ENCODE measurements around the gene ZNF385B.
"Not testable (repeated sequence)": the region's sequence is repeated elsewhere in the genome, so short reads cannot be mapped to it uniquely, and the experiment has no call there.

The ZNF385B gene

DNA sequence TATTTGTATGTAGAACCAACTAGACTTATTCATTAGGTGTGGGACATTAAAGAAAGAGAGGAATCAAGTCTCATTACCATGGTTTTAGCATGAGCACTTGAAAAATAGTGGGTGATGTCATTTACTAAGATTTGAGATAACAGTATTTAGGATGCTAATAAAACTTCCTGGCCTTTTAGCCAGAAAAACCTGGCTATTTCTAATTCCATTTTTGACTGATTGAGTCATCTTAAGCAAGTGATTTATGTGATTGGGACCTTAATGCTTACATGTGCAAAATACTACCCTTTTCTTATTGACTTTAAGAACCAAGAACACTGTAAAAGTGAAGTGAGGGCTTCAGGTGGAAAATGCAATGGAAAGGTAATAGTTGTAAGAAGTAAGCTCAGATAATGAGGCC is 400.0 kb downstream of the ZNF385B start:
- in situ Hi-C loops (cut with MboI; ENCODE audit: low pct_unique_long_range_greater_than_20kb, low sequenced_read_pairs, unreplicated experiment) = no loop called here
- no peak for TF ChIP-seq CTCF (IDR thresholded peaks at IDR 0.05; ENCODE audit: extremely low read depth, insufficient read depth, missing control alignments)
- DNase-seq (ENCODE audit: low spot score) = no peak

- no peak for TF ChIP-seq CTCF (IDR thresholded peaks at IDR 0.05; ENCODE audit: extremely low read depth, insufficient read depth, missing control alignments)
- no peak for DNase-seq (ENCODE audit: low spot score)
- in situ Hi-C loops (cut with MboI; ENCODE audit: low pct_unique_long_range_greater_than_20kb, low sequenced_read_pairs, unreplicated experiment) = no loop called here
Observed at GRCh38 chr2:179460181-179460929, 401.1 kb downstream of the ZNF385B start.

GRCh38 chr2:179458113-179458512 is 403.3 kb downstream of the ZNF385B start:
- DNase-seq (ENCODE audit: low spot score); in situ Hi-C loops (cut with MboI; ENCODE audit: low pct_unique_long_range_greater_than_20kb, low sequenced_read_pairs, unreplicated experiment): not testable (repeated sequence)

- no peak for DNase-seq (ENCODE audit: low spot score)
- TF ChIP-seq CTCF (IDR thresholded peaks at IDR 0.05; ENCODE audit: extremely low read depth, insufficient read depth, missing control alignments) = no peak
- in situ Hi-C loops (cut with MboI; ENCODE audit: low pct_unique_long_range_greater_than_20kb, low sequenced_read_pairs, unreplicated experiment) = no loop called here
Observed at GRCh38 chr2:179455824-179456223, 405.6 kb downstream of the ZNF385B start.

DNA sequence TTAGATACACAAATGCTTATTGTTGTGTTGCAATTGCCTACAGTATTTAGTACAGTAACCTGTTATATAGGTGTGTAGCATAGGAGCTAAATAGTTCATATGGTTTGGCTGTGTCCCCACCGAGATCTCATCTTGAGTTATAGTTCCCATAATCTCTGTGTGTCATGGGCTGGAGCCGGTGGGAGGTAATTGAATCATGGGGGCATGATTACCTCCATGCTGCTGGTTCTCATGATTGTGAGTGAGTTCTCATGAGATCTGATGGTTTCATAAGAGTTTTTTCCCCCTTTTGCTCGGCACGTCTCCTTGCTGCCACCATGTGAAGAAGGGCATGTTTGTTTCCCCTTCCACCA is 406.3 kb downstream of the ZNF385B start:
- no peak for TF ChIP-seq CTCF (IDR thresholded peaks at IDR 0.05; ENCODE audit: extremely low read depth, insufficient read depth, missing control alignments)
- in situ Hi-C loops (cut with MboI; ENCODE audit: low pct_unique_long_range_greater_than_20kb, low sequenced_read_pairs, unreplicated experiment) = no loop called here

GRCh38 chr2:179454443-179455171 is 406.8 kb downstream of the ZNF385B start:
- no peak for TF ChIP-seq CTCF (IDR thresholded peaks at IDR 0.05; ENCODE audit: extremely low read depth, insufficient read depth, missing control alignments)
- in situ Hi-C loops (cut with MboI; ENCODE audit: low pct_unique_long_range_greater_than_20kb, low sequenced_read_pairs, unreplicated experiment) = no loop called here
- DNase-seq (ENCODE audit: low spot score) = no peak

More for the DNA sequence above, 406.3 kb downstream of the ZNF385B start:
- DNase-seq (ENCODE audit: low spot score) = no peak

DNA sequence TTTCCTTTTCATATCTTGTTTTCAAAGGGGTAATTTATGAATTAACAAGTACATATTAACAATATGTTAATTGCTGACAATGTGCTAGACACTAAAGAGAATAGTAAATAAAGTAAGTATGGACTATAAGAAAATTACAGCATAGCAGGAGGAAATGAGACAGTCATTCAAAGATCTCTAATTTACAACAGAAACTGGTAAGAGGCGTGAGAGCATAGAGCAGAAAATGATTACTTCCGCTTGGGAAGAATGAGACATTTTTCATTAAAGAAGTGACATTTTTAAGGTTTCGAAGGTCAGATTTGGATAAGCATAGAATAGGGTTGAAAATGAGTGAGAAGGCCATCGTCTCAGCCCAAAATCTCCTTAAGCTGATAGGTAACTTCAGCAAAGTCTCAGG is 412.4 kb downstream of the ZNF385B start:
- no peak for DNase-seq (ENCODE audit: low spot score)
- no peak for TF ChIP-seq CTCF (IDR thresholded peaks at IDR 0.05; ENCODE audit: extremely low read depth, insufficient read depth, missing control alignments)
- in situ Hi-C loops (cut with MboI; ENCODE audit: low pct_unique_long_range_greater_than_20kb, low sequenced_read_pairs, unreplicated experiment) = no loop called here
